ENCODE data around the gene AKT3.

Gene AKT3

DNA sequence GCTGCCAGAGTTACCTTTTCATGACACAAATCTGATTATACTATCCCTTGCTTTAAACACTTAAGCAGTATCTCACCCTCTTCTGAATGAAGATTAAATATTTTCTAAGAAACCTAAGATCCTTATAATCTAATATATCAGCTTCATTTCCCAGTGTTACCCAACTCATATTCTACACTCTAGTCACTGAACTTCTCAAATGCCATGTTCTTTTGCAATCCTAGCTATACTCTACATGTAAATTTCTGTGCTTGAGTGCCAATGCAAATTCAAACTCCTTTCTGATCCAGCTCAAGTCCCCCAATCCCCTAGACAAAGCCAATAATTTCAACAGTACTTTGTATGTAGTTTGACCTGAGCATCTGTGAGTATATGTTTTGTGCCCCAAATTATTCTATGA is 300.3 kb downstream of the AKT3 start:
- Histone ChIP-seq H3K36me3 (ENCODE audit: control insufficient read depth, insufficient read depth, low read length, severe bottlenecking) (no peaks in the 10 kb centered on the region), H3K4me3 (ENCODE audit: low read length) (no peak overlapping the region), H3K9ac (ENCODE audit: low read length) (no peak overlapping the region), H3K9me3 (ENCODE audit: control insufficient read depth, low read length) (no peaks in the 10 kb centered on the region), H3K27me3 (replicated peaks; ENCODE audit: control insufficient read depth, insufficient read depth, low read length) (no peaks in the 10 kb centered on the region), H3K4me1 (ENCODE audit: control insufficient read depth, insufficient read depth, low read length) (peaks cover 15% of the 10 kb centered on the region)
- DNase-seq (ENCODE audit: low read depth): peak; percentile 30

DNA sequence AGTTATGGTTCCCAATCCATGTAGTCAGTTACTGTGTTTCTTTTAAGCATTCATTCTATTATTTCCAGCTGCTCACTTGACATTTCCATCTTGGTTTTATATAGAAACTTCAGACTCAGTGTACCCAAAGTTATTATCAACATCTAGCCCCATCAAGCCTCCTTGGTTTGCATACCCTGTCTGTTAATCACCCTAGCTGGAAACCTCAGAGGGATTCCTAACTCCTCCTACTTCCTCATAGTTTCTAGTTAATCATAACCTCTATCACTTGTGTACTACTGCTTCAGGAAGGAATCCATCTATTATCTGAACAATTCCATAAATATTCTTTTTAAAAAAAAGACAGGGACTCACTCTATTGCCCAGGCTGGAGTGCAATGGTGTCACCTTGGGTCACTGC is 300.9 kb downstream of the AKT3 start:
- DNase-seq (ENCODE audit: low read depth): peak; percentile 19
- H3K27me3 ChIP-seq (replicated peaks; ENCODE audit: control insufficient read depth, insufficient read depth, low read length): no peaks in the 10 kb centered on the region
- peak overlapping the region; percentile 24 for H3K4me3 ChIP-seq (ENCODE audit: low read length)
- H3K4me1 ChIP-seq (ENCODE audit: control insufficient read depth, insufficient read depth, low read length): peaks cover 15% of the 10 kb centered on the region
- H3K9ac ChIP-seq (ENCODE audit: low read length): no peak overlapping the region
- H3K36me3 ChIP-seq (ENCODE audit: control insufficient read depth, insufficient read depth, low read length, severe bottlenecking): peaks cover 3% of the 10 kb centered on the region
- no peaks in the 10 kb centered on the region for H3K9me3 ChIP-seq (ENCODE audit: control insufficient read depth, low read length)

DNA sequence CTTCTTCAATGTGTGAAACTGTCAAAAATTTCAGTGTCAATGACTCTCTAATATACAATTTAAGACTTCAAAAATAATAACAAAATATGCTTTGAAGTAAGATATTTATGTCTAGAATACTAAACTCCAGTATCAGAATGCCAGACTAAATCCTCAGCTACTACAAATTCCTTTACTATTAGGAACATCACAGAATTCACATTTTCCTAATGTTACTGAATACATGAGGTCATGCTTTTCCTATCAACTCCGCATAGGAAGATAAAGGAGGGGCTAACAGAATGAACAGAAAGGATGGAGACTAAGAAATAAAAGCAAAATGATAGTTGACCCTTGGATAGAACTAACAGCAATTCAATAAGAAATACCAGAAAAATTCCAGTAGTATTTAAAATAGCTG is 301.5 kb downstream of the AKT3 start:
- no peak overlapping the region for H3K9ac ChIP-seq (ENCODE audit: low read length)
- H3K4me1 ChIP-seq (ENCODE audit: control insufficient read depth, insufficient read depth, low read length): peaks cover 15% of the 10 kb centered on the region
- H3K27me3 ChIP-seq (replicated peaks; ENCODE audit: control insufficient read depth, insufficient read depth, low read length): no peaks in the 10 kb centered on the region
- H3K4me3 ChIP-seq (ENCODE audit: low read length): peak overlapping the region; percentile 24
- peaks cover 8% of the 10 kb centered on the region for H3K36me3 ChIP-seq (ENCODE audit: control insufficient read depth, insufficient read depth, low read length, severe bottlenecking)
- H3K9me3 ChIP-seq (ENCODE audit: control insufficient read depth, low read length): no peaks in the 10 kb centered on the region
- DNase-seq (ENCODE audit: low read depth): no peak

DNA sequence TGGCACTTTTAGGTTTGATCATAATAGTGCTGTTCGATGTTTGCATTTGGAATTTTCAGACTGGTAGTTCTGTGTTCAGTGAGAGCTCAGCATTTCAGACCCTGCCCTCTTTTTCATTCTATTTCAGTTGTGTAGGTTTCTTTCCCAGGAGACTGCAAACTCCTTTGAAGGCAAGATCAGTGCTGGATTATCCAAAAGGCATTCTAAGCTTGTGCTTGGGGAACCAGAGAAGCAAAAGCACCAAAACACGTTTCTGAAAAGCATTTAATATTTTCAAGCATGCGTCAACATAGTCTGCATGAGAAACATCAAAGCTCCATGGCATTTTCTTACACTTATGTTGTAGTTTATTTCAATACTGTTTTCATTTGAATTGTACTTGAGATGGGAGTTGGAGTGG is 302.2 kb downstream of the AKT3 start:
- Histone ChIP-seq H3K9me3 (ENCODE audit: control insufficient read depth, low read length) (no peaks in the 10 kb centered on the region), H3K9ac (ENCODE audit: low read length) (no peak overlapping the region), H3K4me1 (ENCODE audit: control insufficient read depth, insufficient read depth, low read length) (peaks cover 15% of the 10 kb centered on the region), H3K36me3 (ENCODE audit: control insufficient read depth, insufficient read depth, low read length, severe bottlenecking) (peaks cover 14% of the 10 kb centered on the region), H3K27me3 (replicated peaks; ENCODE audit: control insufficient read depth, insufficient read depth, low read length) (no peaks in the 10 kb centered on the region), H3K4me3 (ENCODE audit: low read length) (no peak overlapping the region)
- no peak for DNase-seq (ENCODE audit: low read depth)

DNA sequence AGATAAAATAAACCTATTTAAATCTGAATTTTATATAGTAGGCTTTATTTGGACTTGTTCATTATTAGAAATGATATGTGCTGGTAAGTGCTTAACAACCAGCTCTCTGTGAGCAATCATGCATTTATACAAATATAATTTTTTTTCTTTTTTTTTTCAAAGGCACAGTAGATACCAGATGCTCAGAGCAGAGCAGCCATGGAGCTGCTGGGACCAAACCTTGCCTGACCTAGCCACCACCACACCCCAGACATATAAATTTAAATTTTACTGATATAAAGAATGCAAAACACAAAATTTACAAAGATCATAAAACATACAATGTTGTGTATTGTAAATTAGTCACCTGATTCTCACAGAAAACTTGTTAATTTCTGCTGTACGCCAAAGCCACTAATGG is 303.6 kb downstream of the AKT3 start:
- Histone ChIP-seq H3K9me3 (ENCODE audit: control insufficient read depth, low read length) (no peaks in the 10 kb centered on the region), H3K4me3 (ENCODE audit: low read length) (no peak overlapping the region), H3K27me3 (replicated peaks; ENCODE audit: control insufficient read depth, insufficient read depth, low read length) (no peaks in the 10 kb centered on the region), H3K9ac (ENCODE audit: low read length) (no peak overlapping the region), H3K36me3 (ENCODE audit: control insufficient read depth, insufficient read depth, low read length, severe bottlenecking) (peaks cover 15% of the 10 kb centered on the region), H3K4me1 (ENCODE audit: control insufficient read depth, insufficient read depth, low read length) (peaks cover 15% of the 10 kb centered on the region)
- no peak for DNase-seq (ENCODE audit: low read depth)

DNA sequence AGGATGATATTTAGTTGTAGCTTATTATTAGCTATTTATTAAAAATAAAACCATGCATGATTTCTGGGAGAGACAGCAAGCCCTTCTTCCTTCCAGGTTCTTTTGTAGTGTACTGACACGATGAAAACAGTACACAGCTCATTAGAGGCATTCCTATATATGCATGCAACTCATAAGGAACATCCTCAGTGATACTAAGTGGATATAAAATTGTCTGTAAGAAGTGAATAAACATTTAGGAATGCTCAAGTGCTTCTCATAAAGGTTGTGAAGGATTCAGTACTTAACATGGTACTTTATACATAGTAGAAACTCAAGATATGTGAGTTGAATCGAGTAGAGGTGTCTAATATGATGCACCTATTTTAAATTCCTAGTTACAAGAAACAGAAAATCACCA is 306.5 kb downstream of the AKT3 start:
- H3K27me3 ChIP-seq (replicated peaks; ENCODE audit: control insufficient read depth, insufficient read depth, low read length): no peaks in the 10 kb centered on the region
- no peak overlapping the region for H3K9ac ChIP-seq (ENCODE audit: low read length)
- no peak for DNase-seq (ENCODE audit: low read depth)
- no peaks in the 10 kb centered on the region for H3K9me3 ChIP-seq (ENCODE audit: control insufficient read depth, low read length)
- peaks cover 15% of the 10 kb centered on the region for H3K36me3 ChIP-seq (ENCODE audit: control insufficient read depth, insufficient read depth, low read length, severe bottlenecking)
- H3K4me1 ChIP-seq (ENCODE audit: control insufficient read depth, insufficient read depth, low read length): no peaks in the 10 kb centered on the region
- H3K4me3 ChIP-seq (ENCODE audit: low read length): no peak overlapping the region

DNA sequence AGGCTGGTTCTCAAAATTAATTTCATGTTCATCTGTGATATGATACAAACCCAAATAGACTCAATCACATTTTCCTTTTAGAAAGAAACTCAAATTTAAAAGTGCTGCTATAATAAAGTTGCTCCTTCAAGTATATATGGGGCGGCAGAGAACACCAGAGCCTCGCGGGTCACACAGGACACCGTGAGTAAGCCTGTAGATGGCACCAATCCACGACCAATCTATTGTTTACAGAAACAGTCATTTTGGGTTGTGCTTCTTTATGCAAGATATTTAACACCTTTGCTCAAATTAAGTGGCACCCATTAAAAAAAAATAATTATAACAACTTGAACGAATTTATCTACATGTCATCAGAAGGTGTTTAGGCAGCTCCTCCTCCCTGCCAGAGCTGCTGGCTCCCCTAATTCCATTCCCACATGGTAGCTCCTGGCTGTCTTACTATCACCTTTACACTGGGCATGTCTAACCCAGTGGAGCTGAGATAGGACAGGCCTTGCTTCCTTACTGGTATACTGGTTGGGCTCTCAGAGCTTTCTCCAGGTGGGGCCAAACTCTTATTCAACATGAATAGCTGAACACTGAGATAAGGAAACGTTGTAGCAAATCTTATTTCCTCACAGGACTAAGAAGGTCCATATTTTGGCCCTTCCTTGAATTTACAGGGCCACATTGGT is 307.2 kb downstream of the AKT3 start:
- no peaks in the 10 kb centered on the region for H3K9me3 ChIP-seq (ENCODE audit: control insufficient read depth, low read length)
- peaks cover 15% of the 10 kb centered on the region for H3K36me3 ChIP-seq (ENCODE audit: control insufficient read depth, insufficient read depth, low read length, severe bottlenecking)
- no peaks in the 10 kb centered on the region for H3K4me1 ChIP-seq (ENCODE audit: control insufficient read depth, insufficient read depth, low read length)
- H3K4me3 ChIP-seq (ENCODE audit: low read length): no peak overlapping the region
- DNase-seq (ENCODE audit: low read depth): no peak
- H3K9ac ChIP-seq (ENCODE audit: low read length): no peak overlapping the region
- no peaks in the 10 kb centered on the region for H3K27me3 ChIP-seq (replicated peaks; ENCODE audit: control insufficient read depth, insufficient read depth, low read length)

DNA sequence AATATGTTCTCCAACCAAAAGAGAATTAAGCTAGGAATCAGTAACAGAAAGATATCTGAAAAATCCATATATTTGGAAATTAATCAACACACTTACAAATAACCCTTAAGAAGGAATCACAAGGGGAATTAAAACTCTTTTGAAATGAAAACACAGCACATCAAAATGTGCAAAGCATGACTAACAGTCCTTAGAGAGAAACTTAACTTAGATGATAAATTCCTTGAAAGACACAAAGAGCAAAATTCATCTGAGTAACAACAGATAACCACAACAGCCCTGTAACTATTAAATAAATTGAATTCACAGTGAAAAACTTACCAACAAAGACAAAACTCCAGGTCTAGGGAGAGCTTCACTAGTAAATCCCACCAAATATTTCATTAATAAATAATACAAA is 310.4 kb downstream of the AKT3 start:
- DNase-seq (ENCODE audit: low read depth): no peak
- H3K27me3 ChIP-seq (replicated peaks; ENCODE audit: control insufficient read depth, insufficient read depth, low read length): no peaks in the 10 kb centered on the region
- H3K9ac ChIP-seq (ENCODE audit: low read length): no peak overlapping the region
- H3K4me3 ChIP-seq (ENCODE audit: low read length): no peak overlapping the region
- H3K9me3 ChIP-seq (ENCODE audit: control insufficient read depth, low read length): no peaks in the 10 kb centered on the region
- no peaks in the 10 kb centered on the region for H3K4me1 ChIP-seq (ENCODE audit: control insufficient read depth, insufficient read depth, low read length)
- H3K36me3 ChIP-seq (ENCODE audit: control insufficient read depth, insufficient read depth, low read length, severe bottlenecking): peaks cover 15% of the 10 kb centered on the region

DNA sequence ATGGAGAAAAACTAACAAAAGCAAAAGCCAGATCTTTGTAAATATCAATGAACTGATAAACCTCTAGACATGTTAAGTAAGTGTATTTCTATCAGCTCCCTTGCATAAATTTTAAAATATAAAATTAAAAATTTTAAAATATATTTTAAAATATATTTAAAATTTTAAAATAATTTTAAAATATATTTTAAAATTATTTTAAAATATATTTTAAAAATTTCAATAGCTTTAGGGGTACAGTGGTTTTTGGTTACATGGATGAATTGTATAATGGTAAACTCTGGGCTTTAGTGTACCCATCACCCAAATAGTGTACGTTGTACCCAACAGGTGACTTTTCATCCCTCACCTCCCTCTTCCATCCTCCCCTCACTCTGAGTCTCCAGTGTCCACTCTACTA is 315.0 kb downstream of the AKT3 start:
- no peak for DNase-seq (ENCODE audit: low read depth)

DNA sequence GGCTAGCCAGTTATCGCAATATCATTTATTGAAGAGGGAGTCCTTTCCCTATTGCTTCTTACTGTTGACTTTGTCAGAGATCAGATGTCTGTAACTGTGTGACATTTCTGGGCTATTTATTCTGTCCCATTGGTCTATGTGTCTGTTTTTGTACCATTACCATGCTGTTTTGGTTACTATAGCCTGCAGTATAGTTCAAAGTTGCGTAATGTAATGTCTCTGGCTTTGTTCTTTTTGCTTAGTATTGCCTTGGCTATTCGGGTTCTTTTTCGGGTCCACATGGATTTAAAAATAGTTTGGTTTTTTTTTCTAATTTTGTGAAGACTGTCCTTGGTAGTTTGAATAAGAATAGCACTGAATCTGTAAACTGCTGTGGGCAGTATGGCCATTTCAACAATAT is 320.5 kb downstream of the AKT3 start:
- Histone ChIP-seq H3K4me1 (ENCODE audit: control insufficient read depth, insufficient read depth, low read length) (no peaks in the 10 kb centered on the region), H3K27me3 (replicated peaks; ENCODE audit: control insufficient read depth, insufficient read depth, low read length) (no peaks in the 10 kb centered on the region), H3K36me3 (ENCODE audit: control insufficient read depth, insufficient read depth, low read length, severe bottlenecking) (no peaks in the 10 kb centered on the region), H3K4me3 (ENCODE audit: low read length) (no peak overlapping the region), H3K9ac (ENCODE audit: low read length) (no peak overlapping the region), H3K9me3 (ENCODE audit: control insufficient read depth, low read length) (no peaks in the 10 kb centered on the region)
- no peak for DNase-seq (ENCODE audit: low read depth)

More for the DNA sequence above, 315.0 kb downstream of the AKT3 start:
- H3K4me1 ChIP-seq (ENCODE audit: control insufficient read depth, insufficient read depth, low read length): no peaks in the 10 kb centered on the region
- no peaks in the 10 kb centered on the region for H3K27me3 ChIP-seq (replicated peaks; ENCODE audit: control insufficient read depth, insufficient read depth, low read length)
- no peaks in the 10 kb centered on the region for H3K9me3 ChIP-seq (ENCODE audit: control insufficient read depth, low read length)
- H3K9ac ChIP-seq (ENCODE audit: low read length): no peak overlapping the region
- H3K4me3 ChIP-seq (ENCODE audit: low read length): no peak overlapping the region
- H3K36me3 ChIP-seq (ENCODE audit: control insufficient read depth, insufficient read depth, low read length, severe bottlenecking): no peaks in the 10 kb centered on the region

DNA sequence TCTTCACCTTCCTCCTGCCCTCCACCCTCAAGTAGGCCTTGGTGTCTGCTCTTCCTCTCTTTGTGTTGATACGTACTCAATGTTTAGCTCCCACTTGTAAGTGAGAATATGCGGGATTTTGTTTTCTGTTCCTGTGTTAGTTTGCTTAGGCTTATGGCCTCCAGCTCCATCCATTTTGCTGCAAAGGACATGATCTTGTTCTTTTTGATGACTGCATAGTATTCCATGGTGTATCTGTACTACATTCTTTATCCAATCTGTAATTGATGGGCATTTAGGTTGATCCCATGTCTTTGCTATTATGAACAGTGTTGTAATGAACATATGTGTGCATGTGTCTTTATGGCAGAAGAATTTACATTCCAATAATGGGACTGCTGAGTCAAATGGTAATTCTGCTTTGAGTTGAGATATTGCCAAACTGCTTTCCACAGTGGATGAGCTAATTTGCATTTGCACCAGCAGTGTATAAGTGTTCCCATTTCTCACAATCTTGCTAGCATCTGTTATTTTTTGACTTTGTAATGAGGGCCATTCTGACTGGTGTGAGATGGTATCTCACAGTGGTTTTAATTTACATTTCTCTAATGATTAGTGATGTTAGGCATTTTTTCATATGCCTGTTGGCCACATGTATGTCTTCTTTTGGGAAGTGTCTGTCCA is 321.5 kb downstream of the AKT3 start:
- H3K9ac ChIP-seq (ENCODE audit: low read length): no peak overlapping the region
- no peak overlapping the region for H3K4me3 ChIP-seq (ENCODE audit: low read length)
- H3K27me3 ChIP-seq (replicated peaks; ENCODE audit: control insufficient read depth, insufficient read depth, low read length): no peaks in the 10 kb centered on the region
- H3K4me1 ChIP-seq (ENCODE audit: control insufficient read depth, insufficient read depth, low read length): no peaks in the 10 kb centered on the region
- no peaks in the 10 kb centered on the region for H3K36me3 ChIP-seq (ENCODE audit: control insufficient read depth, insufficient read depth, low read length, severe bottlenecking)
- H3K9me3 ChIP-seq (ENCODE audit: control insufficient read depth, low read length): no peaks in the 10 kb centered on the region
- DNase-seq (ENCODE audit: low read depth): no peak

DNA sequence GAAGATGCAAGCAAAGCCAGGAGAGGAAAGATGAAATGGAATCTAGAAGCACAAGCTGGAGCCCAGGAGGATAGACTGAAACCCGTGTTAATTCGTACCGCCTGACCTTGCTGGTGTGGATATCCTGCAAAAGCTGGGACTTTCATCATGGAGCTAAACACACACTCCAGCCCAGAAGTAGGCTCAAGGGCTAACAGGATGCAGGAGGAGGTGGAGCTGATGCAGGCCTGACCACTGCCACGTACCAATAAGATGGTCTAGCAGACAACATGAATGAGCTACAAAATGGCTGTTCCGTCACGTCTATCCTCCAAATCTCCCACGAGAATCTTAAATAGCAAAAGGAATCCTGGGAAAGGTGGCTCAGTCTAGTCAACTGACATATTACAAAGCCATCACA is 323.9 kb downstream of the AKT3 start:
- H3K9ac ChIP-seq (ENCODE audit: low read length): no peak overlapping the region
- no peaks in the 10 kb centered on the region for H3K9me3 ChIP-seq (ENCODE audit: control insufficient read depth, low read length)
- no peaks in the 10 kb centered on the region for H3K36me3 ChIP-seq (ENCODE audit: control insufficient read depth, insufficient read depth, low read length, severe bottlenecking)
- H3K4me3 ChIP-seq (ENCODE audit: low read length): no peak overlapping the region
- H3K4me1 ChIP-seq (ENCODE audit: control insufficient read depth, insufficient read depth, low read length): no peaks in the 10 kb centered on the region
- DNase-seq (ENCODE audit: low read depth): no peak
- no peaks in the 10 kb centered on the region for H3K27me3 ChIP-seq (replicated peaks; ENCODE audit: control insufficient read depth, insufficient read depth, low read length)
